ENCODE data around the gene MYO5C. TPM values are rescaled to one million over a fixed set of nuclear protein-coding genes. Genes with fewer than 3 reads are reported as not detected.

The MYO5C gene
- total and polyA plus RNA-seq, 2 donors (not counting 1 experiment from before 2014, with no cell fraction given) = under 0.01 to 0.07 TPM

DNA sequence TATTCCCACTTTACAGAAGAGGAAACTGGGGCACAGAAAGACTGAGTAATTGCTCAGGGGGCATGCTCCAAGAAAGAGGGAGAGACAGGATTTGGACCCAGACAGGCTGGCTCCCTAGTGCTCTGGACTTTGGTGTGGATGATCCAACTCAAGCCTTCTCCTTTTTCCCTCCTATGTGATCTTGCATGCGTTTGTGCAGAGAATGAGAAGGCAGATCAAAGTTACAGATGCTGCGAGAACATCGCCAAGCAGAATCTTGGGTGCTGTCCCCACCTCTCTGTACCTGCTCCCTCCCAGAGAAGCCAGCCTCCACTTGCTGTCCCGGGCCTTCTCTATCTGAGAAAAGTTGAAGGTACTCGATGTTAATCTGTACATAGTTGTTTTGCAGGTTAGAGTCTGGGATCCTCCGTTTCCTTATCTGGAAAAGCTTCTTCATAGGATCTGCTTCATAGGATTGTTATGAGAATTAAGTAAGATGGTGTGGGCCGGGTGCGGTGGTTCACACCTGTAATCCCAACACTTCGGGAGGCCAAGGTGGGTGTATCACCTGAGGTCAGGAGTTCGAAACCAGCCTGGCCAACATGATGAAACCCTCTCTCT is 114.7 kb downstream of the MYO5C start:
- DNase-seq (ENCODE audit: low read depth in 2 of 2) = no peak

DNA sequence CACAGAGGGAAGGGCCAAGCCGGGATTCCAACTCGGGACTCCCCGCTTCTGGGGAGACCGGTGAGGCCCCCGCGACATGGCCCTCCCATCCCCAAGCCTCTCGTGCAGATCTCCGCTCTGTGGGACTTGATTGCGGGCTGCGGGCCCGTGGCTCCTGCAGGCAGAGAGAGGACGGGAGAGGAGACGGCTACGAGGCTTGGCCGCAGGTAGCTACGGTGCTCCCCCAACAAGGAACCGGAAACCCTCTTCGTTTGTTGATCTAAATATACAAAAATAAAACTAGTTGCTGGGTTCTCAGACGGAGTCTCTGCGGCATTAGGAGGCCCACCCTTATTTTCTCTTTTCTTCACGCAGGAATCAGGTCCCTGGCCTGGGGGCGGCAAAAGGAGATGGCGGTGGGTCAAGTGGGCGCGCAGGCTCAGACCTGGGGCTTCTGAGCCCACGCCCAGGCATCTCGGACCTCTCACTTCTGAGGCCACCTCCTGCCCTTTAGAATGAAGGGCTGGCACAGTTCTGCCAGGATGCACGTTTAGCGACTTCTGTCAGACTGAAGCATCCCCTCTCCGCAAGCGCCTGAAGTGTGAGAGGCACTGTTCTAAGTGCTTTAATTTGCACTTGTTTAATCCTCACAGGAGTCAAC is 115.3 kb downstream of the MYO5C start:
- H3K9ac ChIP-seq (ENCODE audit: insufficient read depth, low read length) = peak overlapping the region; percentile 88
- no peaks in the 10 kb centered on the region for H3K36me3 ChIP-seq (ENCODE audit: control insufficient read depth, insufficient read depth, low read length)
- H3K27ac ChIP-seq (ENCODE audit: insufficient read depth, low read length) = peak overlapping the region; percentile 82
- H3K27me3 ChIP-seq (ENCODE audit: control insufficient read depth, insufficient read depth, low read length) = no peaks in the 10 kb centered on the region
- no peaks in the 10 kb centered on the region for H3K9me3 ChIP-seq (ENCODE audit: control insufficient read depth, insufficient read depth, low read depth, low read length)
- H3K79me2 ChIP-seq (ENCODE audit: control insufficient read depth, insufficient read depth, low read length) = no peaks in the 10 kb centered on the region
- no peak for DNase-seq (ENCODE audit: low read depth in 2 of 2)
- no peaks in the 10 kb centered on the region for H4K20me1 ChIP-seq (ENCODE audit: control insufficient read depth, extremely low read depth, insufficient read depth, low read length)
- no peak for TF ChIP-seq EZH2 (IDR thresholded peaks at IDR 0.05; ENCODE audit: low read length, missing control alignments)
- TF ChIP-seq, protein P1, sequence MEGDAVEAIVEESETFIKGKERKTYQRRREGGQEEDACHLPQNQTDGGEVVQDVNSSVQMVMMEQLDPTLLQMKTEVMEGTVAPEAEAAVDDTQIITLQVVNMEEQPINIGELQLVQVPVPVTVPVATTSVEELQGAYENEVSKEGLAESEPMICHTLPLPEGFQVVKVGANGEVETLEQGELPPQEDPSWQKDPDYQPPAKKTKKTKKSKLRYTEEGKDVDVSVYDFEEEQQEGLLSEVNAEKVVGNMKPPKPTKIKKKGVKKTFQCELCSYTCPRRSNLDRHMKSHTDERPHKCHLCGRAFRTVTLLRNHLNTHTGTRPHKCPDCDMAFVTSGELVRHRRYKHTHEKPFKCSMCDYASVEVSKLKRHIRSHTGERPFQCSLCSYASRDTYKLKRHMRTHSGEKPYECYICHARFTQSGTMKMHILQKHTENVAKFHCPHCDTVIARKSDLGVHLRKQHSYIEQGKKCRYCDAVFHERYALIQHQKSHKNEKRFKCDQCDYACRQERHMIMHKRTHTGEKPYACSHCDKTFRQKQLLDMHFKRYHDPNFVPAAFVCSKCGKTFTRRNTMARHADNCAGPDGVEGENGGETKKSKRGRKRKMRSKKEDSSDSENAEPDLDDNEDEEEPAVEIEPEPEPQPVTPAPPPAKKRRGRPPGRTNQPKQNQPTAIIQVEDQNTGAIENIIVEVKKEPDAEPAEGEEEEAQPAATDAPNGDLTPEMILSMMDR (conservative IDR thresholded peaks at IDR 0.05 in 1 of 2, IDR thresholded peaks at IDR 0.05 in 1 of 2; ENCODE audit: low read depth in 1 of 2, low read length in 2 of 2) = no peak
- peaks cover 6% of the 10 kb centered on the region for H3K4me1 ChIP-seq (ENCODE audit: control insufficient read depth, extremely low read depth, insufficient read depth, low read length)
- peak overlapping the region; percentile 98 for H2AFZ ChIP-seq (ENCODE audit: low read length)
- H3K4me3 ChIP-seq (replicated peaks in 1 of 4; ENCODE audit: control extremely low read depth in 1 of 4, insufficient read depth in 1 of 4, low read depth in 3 of 4, low read length in 4 of 4) = peak overlapping the region; percentile 57 to 75 (median 62)
- peak overlapping the region; percentile 95 for H3K4me2 ChIP-seq (ENCODE audit: extremely low read depth, insufficient read depth, low read length)

More for the DNA sequence above, 114.7 kb downstream of the MYO5C start:
- no peak overlapping the region for H3K4me2 ChIP-seq (ENCODE audit: extremely low read depth, insufficient read depth, low read length)
- TF ChIP-seq, protein P1 (conservative IDR thresholded peaks at IDR 0.05 in 1 of 2, IDR thresholded peaks at IDR 0.05 in 1 of 2; ENCODE audit: low read depth in 1 of 2, low read length in 2 of 2) = no peak
- no peak for TF ChIP-seq EZH2 (IDR thresholded peaks at IDR 0.05; ENCODE audit: low read length, missing control alignments)
- H3K9ac ChIP-seq (ENCODE audit: insufficient read depth, low read length) = no peak overlapping the region
- H4K20me1 ChIP-seq (ENCODE audit: control insufficient read depth, extremely low read depth, insufficient read depth, low read length) = no peaks in the 10 kb centered on the region
- no peaks in the 10 kb centered on the region for H3K36me3 ChIP-seq (ENCODE audit: control insufficient read depth, insufficient read depth, low read length)
- H3K9me3 ChIP-seq (ENCODE audit: control insufficient read depth, insufficient read depth, low read depth, low read length) = no peaks in the 10 kb centered on the region
- H3K79me2 ChIP-seq (ENCODE audit: control insufficient read depth, insufficient read depth, low read length) = no peaks in the 10 kb centered on the region
- H3K27me3 ChIP-seq (ENCODE audit: control insufficient read depth, insufficient read depth, low read length) = no peaks in the 10 kb centered on the region
- no peak overlapping the region for H2AFZ ChIP-seq (ENCODE audit: low read length)
- H3K27ac ChIP-seq (ENCODE audit: insufficient read depth, low read length) = no peak overlapping the region
- H3K4me1 ChIP-seq (ENCODE audit: control insufficient read depth, extremely low read depth, insufficient read depth, low read length) = peaks cover 6% of the 10 kb centered on the region
- peak overlapping the region in 1 of 4 experiments; percentile 65 for H3K4me3 ChIP-seq (replicated peaks in 1 of 4; ENCODE audit: control extremely low read depth in 1 of 4, insufficient read depth in 1 of 4, low read depth in 3 of 4, low read length in 4 of 4)

DNA sequence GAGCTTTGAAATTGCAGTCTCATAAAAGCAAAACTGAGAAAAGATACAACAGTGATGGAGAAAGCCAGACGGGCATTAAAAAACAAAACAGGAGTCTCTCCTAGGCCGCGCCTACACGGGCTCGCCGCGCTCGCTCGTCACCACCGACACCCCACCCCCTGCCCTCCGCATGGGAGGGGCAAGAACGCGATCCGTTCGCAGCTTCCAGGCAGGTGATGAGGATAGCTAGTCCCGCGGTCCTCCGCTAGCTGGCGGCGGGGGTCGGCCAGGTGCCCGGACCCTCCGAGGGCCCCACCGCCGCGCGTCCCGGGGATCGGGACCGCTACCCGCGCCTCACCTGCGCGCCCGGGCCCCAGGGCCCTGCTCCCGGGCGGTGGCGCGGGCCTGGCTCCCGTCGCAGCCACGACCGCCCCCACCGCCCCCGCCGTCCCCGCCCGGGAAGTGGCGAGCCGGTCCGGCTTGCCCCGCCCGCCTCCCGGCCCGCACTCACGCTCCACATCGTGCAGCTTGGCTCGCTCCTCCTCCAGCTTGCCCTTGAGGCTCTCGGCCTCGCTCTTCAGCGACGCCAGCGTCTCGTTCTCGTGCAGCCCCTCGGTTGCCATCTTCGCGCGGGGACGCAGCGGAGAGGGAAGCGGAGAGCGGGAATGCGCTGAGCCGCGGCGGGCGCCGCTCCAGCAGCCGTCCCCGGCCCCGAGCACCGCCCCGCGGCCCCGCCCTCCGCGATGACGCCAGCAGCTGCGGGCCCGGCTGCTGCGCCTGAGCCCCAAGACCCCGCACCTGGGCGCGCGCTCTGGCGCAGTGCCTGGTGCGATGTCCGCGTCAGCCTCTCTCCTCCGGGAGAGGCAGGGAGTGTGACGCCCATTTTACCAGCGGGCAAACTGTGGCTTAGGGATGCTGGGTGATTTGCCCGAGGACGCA is 116.1 kb downstream of the MYO5C start:
- peak overlapping the region; percentile 98 for H2AFZ ChIP-seq (ENCODE audit: low read length)
- peak; percentile 66 to 76 for DNase-seq (ENCODE audit: low read depth in 2 of 2)
- H3K27me3 ChIP-seq (ENCODE audit: control insufficient read depth, insufficient read depth, low read length) = no peaks in the 10 kb centered on the region

More for the DNA sequence above, 116.1 kb downstream of the MYO5C start:
- peak overlapping the region; percentile 82 for H3K27ac ChIP-seq (ENCODE audit: insufficient read depth, low read length)
- H3K4me3 ChIP-seq (replicated peaks in 1 of 4; ENCODE audit: control extremely low read depth in 1 of 4, insufficient read depth in 1 of 4, low read depth in 3 of 4, low read length in 4 of 4) = peak overlapping the region; percentile 57 to 76 (median 70)
- peaks cover 6% of the 10 kb centered on the region for H3K4me1 ChIP-seq (ENCODE audit: control insufficient read depth, extremely low read depth, insufficient read depth, low read length)
- no peaks in the 10 kb centered on the region for H3K79me2 ChIP-seq (ENCODE audit: control insufficient read depth, insufficient read depth, low read length)
- no peaks in the 10 kb centered on the region for H3K9me3 ChIP-seq (ENCODE audit: control insufficient read depth, insufficient read depth, low read depth, low read length)
- H3K4me2 ChIP-seq (ENCODE audit: extremely low read depth, insufficient read depth, low read length) = peak overlapping the region; percentile 95
- peak overlapping the region; percentile 88 for H3K9ac ChIP-seq (ENCODE audit: insufficient read depth, low read length)
- no peaks in the 10 kb centered on the region for H4K20me1 ChIP-seq (ENCODE audit: control insufficient read depth, extremely low read depth, insufficient read depth, low read length)
- H3K36me3 ChIP-seq (ENCODE audit: control insufficient read depth, insufficient read depth, low read length) = no peaks in the 10 kb centered on the region
- TF ChIP-seq, protein P1 (conservative IDR thresholded peaks at IDR 0.05 in 1 of 2, IDR thresholded peaks at IDR 0.05 in 1 of 2; ENCODE audit: low read depth in 1 of 2, low read length in 2 of 2) = no peak
- no peak for TF ChIP-seq EZH2 (IDR thresholded peaks at IDR 0.05; ENCODE audit: low read length, missing control alignments)
